CD4-positive, alpha-beta T cell treated with Interferon alpha-2 for 1 hour (primary cell): ENCODE results near the gene HARBI1.
A peak's percentile ranks its signal among the peaks of the same experiment; 100 is the strongest.

Source experiments
- DNase-seq, 2 donors: peaks; one replicate each; pipeline ENCODE4 v3.0.0-alpha.2; 2020 to 2022

The HARBI1 gene, protein sequence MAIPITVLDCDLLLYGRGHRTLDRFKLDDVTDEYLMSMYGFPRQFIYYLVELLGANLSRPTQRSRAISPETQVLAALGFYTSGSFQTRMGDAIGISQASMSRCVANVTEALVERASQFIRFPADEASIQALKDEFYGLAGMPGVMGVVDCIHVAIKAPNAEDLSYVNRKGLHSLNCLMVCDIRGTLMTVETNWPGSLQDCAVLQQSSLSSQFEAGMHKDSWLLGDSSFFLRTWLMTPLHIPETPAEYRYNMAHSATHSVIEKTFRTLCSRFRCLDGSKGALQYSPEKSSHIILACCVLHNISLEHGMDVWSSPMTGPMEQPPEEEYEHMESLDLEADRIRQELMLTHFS

DNA sequence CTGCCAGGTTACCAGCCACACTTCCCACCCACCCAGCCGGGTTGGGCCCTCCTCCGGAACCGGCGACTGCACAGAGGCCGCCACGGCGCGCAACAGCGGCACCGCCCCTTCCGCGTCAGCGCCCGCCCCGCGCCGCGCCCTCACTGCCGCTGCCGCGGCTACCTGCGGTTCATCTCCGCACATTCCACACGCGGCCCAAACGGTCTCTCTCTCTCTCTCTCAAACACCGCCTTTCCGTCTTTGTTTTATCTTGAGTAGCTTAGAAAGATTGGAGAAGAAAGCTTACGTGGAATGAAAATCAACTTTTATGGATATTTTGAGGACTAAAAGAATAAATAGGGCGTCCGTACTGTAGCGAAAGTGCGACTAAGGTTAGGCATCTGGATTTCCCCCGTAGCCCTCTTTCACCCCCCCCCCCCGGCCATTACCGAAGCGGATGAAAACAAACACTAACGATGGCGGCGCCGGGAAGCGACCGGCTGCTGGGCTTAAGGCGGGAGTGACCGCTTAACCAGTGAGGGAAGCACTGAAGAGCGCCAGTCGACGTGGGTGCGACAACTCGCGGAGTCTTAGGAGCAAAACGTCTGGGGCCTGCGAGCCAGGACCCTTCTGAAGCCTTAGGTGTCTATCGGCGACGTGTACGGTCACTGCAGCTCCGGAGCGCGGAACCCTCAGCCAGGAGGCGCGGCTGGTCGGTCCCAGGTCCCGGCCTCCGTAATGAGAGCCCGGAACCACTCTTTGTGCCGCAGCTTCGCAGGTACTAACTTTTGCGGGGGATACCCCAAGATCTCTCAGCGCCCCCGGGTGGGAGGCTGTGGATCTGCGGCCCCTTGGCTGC, at the start of gene HARBI1, which contains the start of gene ATG13:
TSS of gene HARBI1 (minus strand) at position 94 of the 838 bp plus-strand sequence. CDS start 990 bp downstream, outside the sequence.
TSS of gene ATG13 (plus strand) at position 420 of the 838 bp plus-strand sequence. CDS start 26,739 bp downstream, outside the sequence.
- DNase-seq, result peak; percentile 92 to 94

- no peak for DNase-seq
Measured at GRCh38 chr11:46666516-46666915, 49.5 kb upstream of the HARBI1 start.

- DNase-seq, result no peak
Measured at GRCh38 chr11:46665356-46665755, 48.3 kb upstream of the HARBI1 start.

- DNase-seq, result no peak
Measured at GRCh38 chr11:46664612-46665011, 47.6 kb upstream of the HARBI1 start.

DNA sequence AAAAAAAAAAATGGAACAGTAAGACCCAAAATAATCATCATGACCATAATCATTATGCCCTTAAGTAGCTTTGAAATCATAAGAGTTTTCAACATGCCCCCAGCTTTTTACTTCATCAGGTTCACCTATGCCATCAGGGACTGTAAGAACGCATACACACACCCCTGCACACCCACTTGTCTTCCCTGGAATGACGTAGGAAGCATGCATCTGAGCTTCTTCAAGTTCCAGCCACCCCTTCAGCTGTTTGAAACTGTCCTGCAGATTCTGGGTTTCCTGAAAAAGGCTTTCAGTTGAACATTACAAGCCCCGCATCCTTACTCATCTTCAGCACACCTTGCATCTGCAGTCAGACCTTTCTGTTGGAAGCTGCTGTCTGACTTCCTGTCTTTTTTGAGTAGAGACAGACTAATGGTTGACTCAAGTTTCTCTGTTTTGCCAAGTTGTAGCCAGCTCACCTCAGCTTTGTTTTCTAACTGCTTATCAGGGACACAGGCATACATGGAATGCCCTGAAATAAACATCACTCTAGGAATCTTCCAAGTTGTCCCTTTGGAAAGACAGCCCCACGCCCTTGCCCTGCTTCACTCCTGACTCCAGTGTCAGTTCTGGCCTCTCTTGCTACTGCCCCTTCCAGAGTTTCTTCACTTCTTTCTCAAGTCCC, 46.4 kb upstream of the HARBI1 start:
- no peak for DNase-seq

DNA sequence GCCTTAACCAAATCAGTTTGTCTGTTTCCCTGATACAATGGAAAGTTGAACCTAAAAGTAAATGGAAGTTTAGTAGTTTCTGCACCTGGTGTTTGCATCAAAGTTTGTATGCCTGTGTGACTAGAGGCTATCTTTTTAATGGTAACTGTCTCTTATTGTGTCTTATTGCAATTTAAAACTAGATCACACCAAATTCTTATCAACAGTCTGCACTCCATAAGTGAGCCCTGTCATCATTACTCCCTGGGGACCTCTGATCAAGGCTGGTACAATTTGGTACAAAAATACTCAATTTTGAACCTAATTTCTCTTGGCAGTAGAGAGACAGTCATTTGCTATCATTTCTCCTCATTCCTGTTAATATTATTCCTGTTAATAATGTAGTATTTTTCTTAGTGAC, 45.3 kb upstream of the HARBI1 start:
- DNase-seq, result no peak

DNA sequence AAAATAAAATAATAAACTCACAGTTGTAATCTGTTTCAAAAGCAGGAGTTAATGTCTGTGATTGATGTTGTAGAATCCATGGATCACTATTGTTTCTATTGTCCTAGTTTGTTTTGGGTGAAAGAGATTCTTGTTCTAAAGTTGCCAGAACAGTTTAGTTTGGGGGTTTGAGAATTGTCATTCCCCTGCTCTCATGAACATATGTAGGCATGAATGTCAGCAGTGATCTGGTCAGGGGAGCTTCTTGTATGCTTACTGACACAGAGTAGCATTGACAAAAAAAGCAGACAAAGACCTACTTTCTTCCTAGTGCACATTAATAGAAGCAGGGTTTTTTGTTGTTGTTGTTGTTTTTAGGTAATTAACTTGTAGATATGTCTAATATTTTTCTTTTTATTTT, 44.8 kb upstream of the HARBI1 start:
- DNase-seq, result no peak

DNA sequence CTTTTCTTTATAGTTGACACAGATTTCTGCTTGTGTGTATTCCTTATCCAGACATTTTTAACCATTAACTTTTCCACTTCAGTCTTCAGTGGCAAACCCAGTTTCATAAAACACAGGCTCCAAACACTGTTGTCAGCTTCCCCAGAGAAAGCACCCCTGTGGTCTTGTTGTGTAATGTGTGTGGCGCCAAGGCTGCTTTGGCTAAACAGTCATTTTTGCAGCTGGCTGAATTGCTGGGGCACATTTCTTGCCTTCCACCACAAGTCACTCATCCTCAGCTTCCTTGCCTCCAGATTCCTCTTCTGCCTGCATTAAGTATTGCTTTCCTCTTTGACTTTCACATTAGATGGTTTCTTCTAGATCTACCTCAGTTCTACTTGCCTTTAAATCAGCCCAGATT, 42.9 kb upstream of the HARBI1 start:
- DNase-seq, result no peak

GRCh38 chr11:46658259-46658658, 41.2 kb upstream of the HARBI1 start:
- DNase-seq, result no peak

- DNase-seq, result no peak
Measured at GRCh38 chr11:46657186-46657585, 40.2 kb upstream of the HARBI1 start.

DNA sequence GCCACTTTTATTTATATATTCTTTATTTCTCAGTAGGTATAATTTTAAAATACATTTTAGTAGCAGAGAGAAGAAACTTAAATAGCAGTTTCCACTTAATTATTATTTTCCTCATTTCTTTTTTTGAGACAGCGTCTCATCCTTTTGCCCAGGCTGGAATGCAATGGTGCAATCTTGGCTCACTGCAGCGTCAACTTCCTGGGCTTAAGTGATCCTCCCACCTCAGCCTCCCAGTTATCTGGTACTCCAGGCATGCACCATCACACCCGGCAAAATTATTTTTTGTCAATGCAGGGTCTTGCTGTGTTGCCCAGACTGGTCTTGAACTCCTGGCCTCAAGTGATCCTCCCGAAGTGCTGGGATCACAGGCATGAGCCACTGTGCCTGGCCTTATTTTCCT, 38.6 kb upstream of the HARBI1 start:
- DNase-seq, result no peak

- no peak for DNase-seq
Measured at GRCh38 chr11:46649180-46649738, 32.2 kb upstream of the HARBI1 start.

DNA sequence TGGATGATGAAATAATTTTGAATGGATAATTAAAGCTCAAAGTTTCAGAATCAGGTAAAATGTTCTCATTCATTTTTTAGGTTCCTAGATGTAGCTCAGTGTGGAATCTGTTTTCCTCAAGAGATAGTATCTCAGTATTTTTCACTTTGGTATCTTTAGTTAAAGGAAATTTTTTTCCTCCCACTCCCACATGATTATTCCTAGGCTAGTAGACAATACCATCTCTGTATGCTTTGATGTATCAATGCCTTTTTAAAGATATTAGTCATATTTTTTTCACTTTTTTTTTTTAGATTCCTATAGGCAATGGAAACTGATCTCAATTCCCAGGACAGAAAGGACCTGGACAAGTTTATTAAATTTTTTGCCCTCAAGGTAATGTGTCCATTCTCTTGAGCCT, 27.0 kb upstream of the HARBI1 start:
- no peak for DNase-seq

DNA sequence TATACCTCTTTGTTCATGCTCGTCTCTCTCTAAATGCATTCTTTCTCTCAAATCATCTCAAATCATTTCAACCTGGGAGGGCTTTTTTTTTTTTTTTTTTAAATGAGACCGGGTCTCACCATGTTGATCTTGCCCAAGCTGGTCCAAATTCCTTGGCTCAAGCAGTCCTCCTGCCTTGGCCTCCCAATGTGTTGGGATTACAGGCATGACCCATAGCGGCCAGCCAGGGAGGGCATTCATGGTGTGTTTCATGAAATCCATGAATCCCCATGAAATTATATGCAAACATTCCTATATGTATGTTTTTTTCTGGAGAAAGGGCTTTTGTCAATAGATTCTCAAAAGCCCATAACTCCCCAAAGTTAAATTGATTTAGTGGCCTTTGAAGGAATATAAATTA, 26.5 kb upstream of the HARBI1 start:
- no peak for DNase-seq

DNA sequence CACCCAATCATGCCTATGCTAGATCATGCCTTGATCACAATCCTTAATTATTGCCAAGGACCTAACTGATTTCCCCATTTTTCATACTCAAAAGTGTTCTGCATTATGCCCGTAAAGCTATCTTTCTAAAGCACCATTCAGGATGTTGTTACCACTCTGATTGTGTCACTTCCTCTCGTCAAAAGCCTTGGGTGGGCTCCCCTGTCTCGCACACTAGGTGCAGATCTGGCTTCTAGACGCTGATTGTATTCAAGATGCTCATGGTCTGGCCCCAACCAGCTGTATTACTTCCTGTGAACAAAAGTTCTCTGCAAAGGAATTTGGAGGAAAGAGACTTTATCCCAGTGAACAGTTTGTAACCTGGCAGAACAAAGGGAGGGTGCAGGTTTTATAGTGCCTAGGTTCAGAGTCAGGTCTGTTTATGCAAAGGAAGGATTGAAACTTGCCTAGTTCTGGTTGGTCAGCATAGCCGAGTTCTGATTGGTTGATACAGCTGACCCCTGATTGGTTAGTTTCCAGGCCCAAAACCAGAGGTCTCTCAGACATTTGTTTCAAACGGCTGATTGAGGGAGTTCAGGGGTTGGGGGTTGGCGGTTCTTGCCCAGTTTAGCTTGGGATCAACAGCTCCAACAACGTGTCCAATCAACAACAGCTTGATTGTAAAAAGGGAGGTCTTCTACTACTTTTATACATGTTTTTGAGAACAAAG, 25.8 kb upstream of the HARBI1 start:
- no peak for DNase-seq

GRCh38 chr11:46641639-46642038, 24.6 kb upstream of the HARBI1 start:
- DNase-seq, result no peak

- DNase-seq, result no peak
Measured at GRCh38 chr11:46640036-46640788, 23.2 kb upstream of the HARBI1 start.

GRCh38 chr11:46639197-46639839, 22.3 kb upstream of the HARBI1 start:
- DNase-seq, result no peak

DNA sequence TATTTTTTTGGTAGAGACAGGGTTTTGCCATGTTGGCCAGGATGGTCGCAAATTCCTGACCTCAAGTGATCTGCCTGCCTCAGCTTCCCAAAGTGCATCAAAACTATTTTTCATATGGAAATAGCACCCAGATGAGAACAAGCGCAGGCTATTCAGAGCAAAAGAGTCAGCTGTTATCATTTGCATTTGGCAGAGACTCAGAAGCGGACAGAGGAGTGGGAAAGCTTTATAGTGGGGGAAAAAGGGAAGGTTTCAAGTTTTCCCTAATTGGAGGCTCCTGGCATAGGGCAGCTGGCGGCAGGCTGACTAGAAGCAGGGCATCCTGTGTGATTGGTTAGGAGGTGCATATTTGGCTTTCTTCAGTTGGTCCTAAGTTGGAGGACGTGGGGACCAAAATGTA, 20.5 kb upstream of the HARBI1 start:
- DNase-seq, result no peak

GRCh38 chr11:46635557-46636139, 18.6 kb upstream of the HARBI1 start:
- no peak for DNase-seq
